ENCODE data around the gene HSPH1. TPM values are rescaled to one million over a fixed set of nuclear protein-coding genes. Genes with fewer than 3 reads are reported as not detected.
"Not testable (repeated sequence)": the region's sequence is repeated elsewhere in the genome, so short reads cannot be mapped to it uniquely, and the experiment has no call there.

HSPH1 gene
- total and polyA plus RNA-seq, 10 of the 15 experiments (the other 5 are each of a cell fraction or from before 2014, with no cell fraction given): 40.2 to 159 (median 92.6) TPM

DNA sequence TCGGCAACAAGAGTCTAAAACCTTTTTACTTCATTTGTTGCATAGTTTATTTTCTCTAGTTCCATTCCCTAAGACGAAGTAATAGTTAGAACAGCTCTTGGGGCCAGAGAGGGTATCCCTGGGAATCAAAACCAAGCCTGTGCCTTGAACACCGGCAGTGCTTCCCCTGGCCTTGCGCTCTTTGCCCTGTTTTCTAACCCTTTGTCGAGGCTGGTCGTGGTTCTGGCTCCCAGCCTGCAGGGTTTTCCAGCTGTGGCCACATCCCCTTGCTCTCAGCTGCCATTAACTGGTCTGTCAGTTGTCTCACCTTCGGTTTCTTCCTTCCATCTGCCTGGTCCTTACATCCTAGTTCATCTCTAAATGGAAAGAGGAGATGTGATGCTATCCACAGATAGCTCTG lies 61.0 kb downstream of the HSPH1 start (continued):
- TF ChIP-seq, protein P1, sequence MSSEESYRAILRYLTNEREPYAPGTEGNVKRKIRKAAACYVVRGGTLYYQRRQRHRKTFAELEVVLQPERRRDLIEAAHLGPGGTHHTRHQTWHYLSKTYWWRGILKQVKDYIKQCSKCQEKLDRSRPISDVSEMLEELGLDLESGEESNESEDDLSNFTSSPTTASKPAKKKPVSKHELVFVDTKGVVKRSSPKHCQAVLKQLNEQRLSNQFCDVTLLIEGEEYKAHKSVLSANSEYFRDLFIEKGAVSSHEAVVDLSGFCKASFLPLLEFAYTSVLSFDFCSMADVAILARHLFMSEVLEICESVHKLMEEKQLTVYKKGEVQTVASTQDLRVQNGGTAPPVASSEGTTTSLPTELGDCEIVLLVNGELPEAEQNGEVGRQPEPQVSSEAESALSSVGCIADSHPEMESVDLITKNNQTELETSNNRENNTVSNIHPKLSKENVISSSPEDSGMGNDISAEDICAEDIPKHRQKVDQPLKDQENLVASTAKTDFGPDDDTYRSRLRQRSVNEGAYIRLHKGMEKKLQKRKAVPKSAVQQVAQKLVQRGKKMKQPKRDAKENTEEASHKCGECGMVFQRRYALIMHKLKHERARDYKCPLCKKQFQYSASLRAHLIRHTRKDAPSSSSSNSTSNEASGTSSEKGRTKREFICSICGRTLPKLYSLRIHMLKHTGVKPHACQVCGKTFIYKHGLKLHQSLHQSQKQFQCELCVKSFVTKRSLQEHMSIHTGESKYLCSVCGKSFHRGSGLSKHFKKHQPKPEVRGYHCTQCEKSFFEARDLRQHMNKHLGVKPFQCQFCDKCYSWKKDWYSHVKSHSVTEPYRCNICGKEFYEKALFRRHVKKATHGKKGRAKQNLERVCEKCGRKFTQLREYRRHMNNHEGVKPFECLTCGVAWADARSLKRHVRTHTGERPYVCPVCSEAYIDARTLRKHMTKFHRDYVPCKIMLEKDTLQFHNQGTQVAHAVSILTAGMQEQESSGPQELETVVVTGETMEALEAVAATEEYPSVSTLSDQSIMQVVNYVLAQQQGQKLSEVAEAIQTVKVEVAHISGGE (CRISPR knock-in tag; IDR thresholded peaks at IDR 0.05): no peak
- TF ChIP-seq E2F8 (IDR thresholded peaks at IDR 0.05; ENCODE audit: low read depth, partially characterized antibody) (no peak), CHD4 (IDR thresholded peaks at IDR 0.05) (no peak), KAT2A (conservative IDR thresholded peaks at IDR 0.05; ENCODE audit: control insufficient read depth, low read depth, low read length) (no peak)

DNA sequence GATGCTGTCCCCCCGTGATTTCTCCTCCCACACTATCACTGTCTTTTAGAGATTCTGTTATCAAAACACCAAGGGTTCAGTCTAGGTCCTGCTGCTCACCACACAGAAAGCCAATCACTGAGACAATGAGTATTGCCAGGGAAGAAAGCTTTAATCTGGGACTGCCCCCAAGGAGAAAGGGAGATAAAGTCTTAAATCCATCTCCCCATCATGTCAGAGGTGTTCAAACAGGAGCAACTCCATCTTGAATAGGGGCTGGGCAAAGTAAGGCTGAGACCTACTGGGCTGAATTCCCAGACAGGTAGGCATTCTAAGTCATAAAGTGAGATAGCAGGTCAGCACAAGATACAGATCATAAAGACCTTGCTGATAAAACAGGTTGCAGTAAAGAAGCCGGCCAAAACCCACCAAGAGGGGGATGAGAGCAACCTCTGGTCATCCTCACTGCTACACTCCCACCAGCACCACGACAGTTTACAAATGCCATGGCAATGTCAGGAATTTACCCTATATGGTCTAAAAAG lies 63.7 kb downstream of the HSPH1 start:
- H3K36me3 ChIP-seq (ENCODE audit: control insufficient read depth in 2 of 2, insufficient read depth in 2 of 2, low read length in 1 of 2); intact Hi-C loops (cut with micrococcal nuclease; ENCODE audit: unreplicated experiment); POLR2A ChIA-PET; H3K4me3 ChIP-seq; H3K79me2 ChIP-seq (ENCODE audit: control insufficient read depth, insufficient read depth, low read length); FAIRE-seq; H3K9ac ChIP-seq (ENCODE audit: control insufficient read depth, insufficient read depth, low read length); H3K27me3 ChIP-seq (replicated peaks in 1 of 2; ENCODE audit: control insufficient read depth in 2 of 2, insufficient read depth in 2 of 2, low read length in 1 of 2); RAD21 ChIA-PET (ENCODE audit: unreplicated experiment); H3K9me3 ChIP-seq (replicated peaks; ENCODE audit: control insufficient read depth, insufficient read depth, low read length); in situ Hi-C loops (cut with MboI); H3K27ac ChIP-seq (ENCODE audit: control insufficient read depth, insufficient read depth); DNase-seq (ENCODE audit: low read depth, low spot score); H4K20me1 ChIP-seq (ENCODE audit: control insufficient read depth, insufficient read depth); H2AFZ ChIP-seq (ENCODE audit: control insufficient read depth, low read depth, low read length); SMC1A ChIA-PET (ENCODE audit: uncharacterized antibody, unreplicated experiment); ATAC-seq; BruUV-seq (replicated peaks); CTCF ChIA-PET; H3K4me2 ChIP-seq (ENCODE audit: control insufficient read depth, insufficient read depth); H3K4me1 ChIP-seq (ENCODE audit: control insufficient read depth, insufficient read depth, low read length): not testable (repeated sequence)
- WGBS (ENCODE audit: insufficient coverage, insufficient replicate concordance, low lambda C conversion rate, missing lambda C conversion rate): 29% methylated on average over 3 of the region's 3 CpGs
